PC-9 (cell line): ENCODE measurements around the gene CSRP1.

Experiments
- EZH2 ChIP-seq: fragments of 200-600 bp; sonication (generic); IDR thresholded peaks from 2 replicates; pipeline ENCODE4 v1.8.0; 2017; ENCODE audit warnings: antibody characterized with exemption, low read depth
- TF ChIP-seq, protein P1 (sequence below): fragments of 200-600 bp; sonication (generic); conservative IDR thresholded peaks from 2 replicates; pipeline ENCODE4 v1.6.1; 2017; ENCODE audit warnings: mixed run types, antibody characterized with exemption, mild to moderate bottlenecking, moderate library complexity

DNA sequence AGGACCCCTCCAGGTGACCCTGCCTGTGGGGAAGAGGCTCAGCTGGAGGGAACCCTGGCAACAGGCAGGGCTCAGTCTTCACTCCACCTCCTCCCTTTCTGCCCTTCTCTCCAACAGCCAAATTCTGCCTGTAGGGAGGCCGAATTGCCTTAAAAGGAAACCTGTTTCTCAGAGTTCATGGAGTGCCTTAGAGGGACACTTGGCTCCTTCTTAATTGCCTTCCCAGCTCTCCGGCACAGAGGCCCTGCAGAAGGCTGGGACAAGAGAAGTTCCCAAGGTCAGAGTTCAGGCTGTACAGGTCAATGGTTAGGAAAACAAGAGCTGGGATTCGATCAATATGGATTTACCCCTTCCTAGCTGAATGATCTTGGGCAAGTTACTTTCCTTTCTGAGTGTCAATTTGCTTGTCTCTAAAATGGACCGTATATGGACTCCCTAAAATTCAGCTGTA, 6.2 kb downstream of the CSRP1 start:
- TF ChIP-seq, protein P1, sequence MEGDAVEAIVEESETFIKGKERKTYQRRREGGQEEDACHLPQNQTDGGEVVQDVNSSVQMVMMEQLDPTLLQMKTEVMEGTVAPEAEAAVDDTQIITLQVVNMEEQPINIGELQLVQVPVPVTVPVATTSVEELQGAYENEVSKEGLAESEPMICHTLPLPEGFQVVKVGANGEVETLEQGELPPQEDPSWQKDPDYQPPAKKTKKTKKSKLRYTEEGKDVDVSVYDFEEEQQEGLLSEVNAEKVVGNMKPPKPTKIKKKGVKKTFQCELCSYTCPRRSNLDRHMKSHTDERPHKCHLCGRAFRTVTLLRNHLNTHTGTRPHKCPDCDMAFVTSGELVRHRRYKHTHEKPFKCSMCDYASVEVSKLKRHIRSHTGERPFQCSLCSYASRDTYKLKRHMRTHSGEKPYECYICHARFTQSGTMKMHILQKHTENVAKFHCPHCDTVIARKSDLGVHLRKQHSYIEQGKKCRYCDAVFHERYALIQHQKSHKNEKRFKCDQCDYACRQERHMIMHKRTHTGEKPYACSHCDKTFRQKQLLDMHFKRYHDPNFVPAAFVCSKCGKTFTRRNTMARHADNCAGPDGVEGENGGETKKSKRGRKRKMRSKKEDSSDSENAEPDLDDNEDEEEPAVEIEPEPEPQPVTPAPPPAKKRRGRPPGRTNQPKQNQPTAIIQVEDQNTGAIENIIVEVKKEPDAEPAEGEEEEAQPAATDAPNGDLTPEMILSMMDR: no peak
- no peak for TF ChIP-seq EZH2
